CD4-positive, alpha-beta memory T cell (primary cell): ENCODE measurements around the gene PNPO. TPM values are rescaled to one million over a fixed set of nuclear protein-coding genes. Genes with fewer than 3 reads are reported as not detected.

ENCODE experiments used
- CTCF ChIA-PET: fragments of 350-600 bp; sonication (Branson Sonifier 250); formaldehyde crosslinking; loops from one replicate; lab custom pipeline; 2021; ENCODE audit warnings: inconsistent platforms; ENCODE audit not compliant: partially characterized antibody; lab: Charles Lee
- POLR2A ChIA-PET: fragments of 350-600 bp; sonication (Branson Sonifier 250); formaldehyde crosslinking; loops from one replicate; lab custom pipeline; 2021; ENCODE audit not compliant: partially characterized antibody; lab: Charles Lee
- DNase-seq, 5 donors: peaks; one replicate each; pipeline versions ENCODE4 v3.0.0 to v3.0.0-alpha.2; 2020 to 2022; ENCODE audit warnings: mixed read lengths in 1 of 5
- H3K27ac ChIP-seq: one replicate; pipeline ENCODE4 v1.7.0; 2013; ENCODE audit warnings: low read depth, low read length
- H3K27me3 ChIP-seq: 2 replicates; pipeline ENCODE4 v1.7.0; 2013; ENCODE audit warnings: mild to moderate bottlenecking, low read length, moderate library complexity; ENCODE audit not compliant: insufficient read depth
- H3K36me3 ChIP-seq: 2 replicates; pipeline ENCODE4 v1.7.0; 2013; ENCODE audit warnings: mild to moderate bottlenecking, low read length, moderate library complexity; ENCODE audit not compliant: insufficient read depth
- H3K4me1 ChIP-seq: 2 replicates; pipeline ENCODE4 v1.7.0; 2013; ENCODE audit warnings: mild to moderate bottlenecking, low read length, moderate library complexity; ENCODE audit not compliant: insufficient read depth
- H3K4me3 ChIP-seq, 2 donors: one replicate each; pipeline ENCODE4 v1.7.0; 2013; ENCODE audit warnings: low read length in 2 of 2, mild to moderate bottlenecking in 1 of 2
- H3K9me3 ChIP-seq, 2 donors: one replicate each; pipeline ENCODE4 v1.7.0; 2013; ENCODE audit warnings: low read length in 2 of 2, control low read depth in 1 of 2; ENCODE audit not compliant: control insufficient read depth in 1 of 2
- H3K27ac Mint-ChIP-seq, 7 donors: one replicate each; pipeline ENCODE4 v1.8.0; 2020 to 2021; ENCODE audit warnings: mixed read lengths in 7 of 7, mild to moderate bottlenecking in 6 of 7, inconsistent platforms in 3 of 7, moderate library complexity in 3 of 7
- H3K27me3 Mint-ChIP-seq, 2 donors: one replicate each; pipeline ENCODE4 v1.8.0; 2020 to 2021; ENCODE audit warnings: mixed read lengths in 2 of 2
- H3K36me3 Mint-ChIP-seq, 2 donors: one replicate each; pipeline ENCODE4 v1.8.0; 2020 to 2021; ENCODE audit warnings: mixed read lengths in 2 of 2, inconsistent platforms in 1 of 2, mild to moderate bottlenecking in 1 of 2
- H3K4me1 Mint-ChIP-seq, 4 donors: one replicate each; pipeline ENCODE4 v1.8.0; 2020 to 2021; ENCODE audit warnings: mixed read lengths in 4 of 4, mild to moderate bottlenecking in 1 of 4
- H3K4me3 Mint-ChIP-seq, 8 donors: one replicate each; pipeline ENCODE4 v1.8.0; 2020 to 2021; ENCODE audit warnings: mixed read lengths in 8 of 8, mild to moderate bottlenecking in 7 of 8, moderate library complexity in 6 of 8, inconsistent platforms in 3 of 8
- H3K9me3 Mint-ChIP-seq, 8 donors: one replicate each; pipeline ENCODE4 v1.8.0; 2020 to 2021; ENCODE audit warnings: mixed read lengths in 8 of 8, mild to moderate bottlenecking in 5 of 8, inconsistent platforms in 3 of 8, moderate library complexity in 1 of 8
- intact Hi-C: fragments of 100-400 bp; cut with micrococcal nuclease; formaldehyde crosslinking; loops from one replicate; pipeline ENCODE4 v1.15.1; 2023
- polyA plus RNA-seq, 2 donors: library from polyadenylated mRNA; unstranded; fragments of 300-500 nt; fragmentation: Illumina TruSeq; gene quantifications; one replicate each; pipeline ENCODE4 v1.2.3, GENCODE V29; 2021
- total RNA-seq, 2 experiments: library from RNA; stranded (reverse); gene quantifications; one replicate each; pipeline ENCODE4 v1.2.3, GENCODE V29; 2021

PNPO gene
- total and polyA plus RNA-seq, 4 experiments from 2014 or later: 12.1 to 23.4 (median 16.0) TPM

DNA sequence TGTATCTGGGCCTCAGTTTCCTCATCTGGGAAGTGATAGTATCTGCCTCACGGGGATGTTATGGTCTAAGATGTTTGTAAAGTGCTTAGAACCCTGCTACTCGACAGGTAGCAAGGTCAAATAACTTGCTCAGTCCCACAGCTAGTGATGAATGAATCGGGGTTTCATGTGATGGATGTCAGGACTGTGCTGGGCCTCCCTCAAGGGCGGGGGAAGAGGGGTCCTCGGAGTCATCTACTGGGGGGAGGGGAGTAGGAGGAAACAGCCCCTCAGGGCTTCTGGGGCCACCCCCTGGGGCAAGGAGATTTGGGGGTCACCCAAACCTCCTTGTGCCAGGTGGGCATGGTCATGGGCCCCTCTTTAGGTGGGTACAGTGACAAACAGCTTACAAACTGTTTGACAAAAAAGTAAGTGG, 732 bp downstream of the PNPO start:
- H3K27me3 Mint-ChIP-seq: no peaks in the 10 kb centered on the region
- H3K4me3 ChIP-seq: peak overlapping the region; percentile 82 to 85
- H3K4me1 ChIP-seq: peaks cover 33% of the 10 kb centered on the region

DNA sequence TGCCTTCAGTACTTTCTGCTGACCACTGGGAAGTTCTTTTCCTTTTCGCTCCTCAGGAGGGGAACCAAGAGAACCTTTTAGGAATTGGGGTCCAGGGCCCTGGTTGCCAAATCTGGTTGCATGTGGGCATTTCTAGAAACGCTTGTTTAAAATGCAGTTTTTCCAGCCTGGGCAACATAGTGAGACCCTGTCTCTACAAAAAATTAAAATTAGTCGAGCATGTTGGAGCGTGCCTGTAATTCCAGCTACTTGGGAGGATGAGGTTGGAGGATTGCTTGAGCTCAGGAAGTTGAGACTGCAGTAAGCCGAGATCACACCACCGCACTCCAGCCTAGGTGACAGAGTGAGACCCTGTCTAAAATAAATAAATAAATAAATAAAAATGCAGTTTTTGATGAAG, 1.2 kb downstream of the PNPO start:
- peaks cover 4% of the 10 kb centered on the region for H3K36me3 ChIP-seq
- no peaks in the 10 kb centered on the region for H3K27me3 ChIP-seq
- no peak for DNase-seq
- intact Hi-C loops: loop anchor here (5.0 to 10.0 kb wide), 2 partner anchors 142 to 890 kb away; partner anchors contain the start of gene CALCOCO2
- Mint-ChIP-seq H3K27ac (peak overlapping the region; percentile 29 to 96 (median 92)), H3K36me3 (peaks cover 12 to 20% of the 10 kb centered on the region in 2 donors), H3K9me3 (no peaks in the 10 kb centered on the region), H3K4me3 (peak overlapping the region; percentile 77 to 95 (median 88)), H3K4me1 (peaks cover 23 to 50% (median 35%) of the 10 kb centered on the region in 4 donors), H3K27me3 (no peaks in the 10 kb centered on the region)
- H3K27ac ChIP-seq: no peak overlapping the region
- ChIA-PET POLR2A (interaction anchor here (1.5 to 3.6 kb wide), 4 partner anchors 9 to 47 kb away, joined by 4 to 34 read pairs (median 18); partner anchors contain the start of genes CDK5RAP3 and SP2), CTCF (interaction anchor here (0.9 to 15.5 kb wide), 5 partner anchors 6 to 101 kb away, joined by 3 to 244 read pairs (median 4); partner anchors contain the start of gene CDK5RAP3)
- H3K9me3 ChIP-seq: no peaks in the 10 kb centered on the region
- H3K4me1 ChIP-seq: peaks cover 35% of the 10 kb centered on the region
- H3K4me3 ChIP-seq: no peak overlapping the region

More for the DNA sequence above, 732 bp downstream of the PNPO start:
- Mint-ChIP-seq H3K9me3 (no peaks in the 10 kb centered on the region), H3K27ac (peak overlapping the region; percentile 29 to 96 (median 92)), H3K36me3 (peaks cover 10 to 19% of the 10 kb centered on the region in 2 donors), H3K4me3 (peak overlapping the region; percentile 77 to 95 (median 88)), H3K4me1 (peaks cover 23 to 49% (median 34%) of the 10 kb centered on the region in 4 donors)
- peak in 1 of 5 donors; percentile 12 for DNase-seq
- intact Hi-C loops: loop anchor here (5.0 to 10.0 kb wide), 2 partner anchors 143 to 890 kb away; partner anchors contain the start of gene CALCOCO2
- Histone ChIP-seq H3K36me3 (peaks cover 4% of the 10 kb centered on the region), H3K27me3 (no peaks in the 10 kb centered on the region), H3K27ac (peak overlapping the region; percentile 76), H3K9me3 (no peaks in the 10 kb centered on the region)
- CTCF ChIA-PET: interaction anchor here (0.9 to 15.5 kb wide), 6 partner anchors 7 to 132 kb away, joined by 3 to 244 read pairs (median 4); partner anchors contain the start of gene CDK5RAP3
- POLR2A ChIA-PET: interaction anchor here (0.9 to 3.6 kb wide), 8 partner anchors 8 to 101 kb away, joined by 3 to 34 read pairs (median 4); partner anchors contain the start of genes CDK5RAP3, SCRN2 and SP2

GRCh38 chr17:47945080-47945479, 3.7 kb downstream of the PNPO start:
- no peak overlapping the region for H3K27ac ChIP-seq
- Mint-ChIP-seq H3K4me1 (peaks cover 34 to 61% (median 48%) of the 10 kb centered on the region in 4 donors), H3K36me3 (peaks cover 12 to 24% of the 10 kb centered on the region in 2 donors), H3K9me3 (no peaks in the 10 kb centered on the region), H3K27ac (peak overlapping the region in 5 of 7 donors; percentile 24 to 76 (median 67)), H3K4me3 (peak overlapping the region in 4 of 8 donors; percentile 35 to 63 (median 54)), H3K27me3 (no peaks in the 10 kb centered on the region)
- CTCF ChIA-PET: interaction anchor here (0.7 to 15.5 kb wide), 10 partner anchors 8 to 104 kb away, joined by 3 to 244 read pairs (median 4); partner anchors contain the start of genes CDK5RAP3, PNPO and SCRN2
- POLR2A ChIA-PET: no interaction called here
- no peak overlapping the region for H3K4me3 ChIP-seq
- no peaks in the 10 kb centered on the region for H3K9me3 ChIP-seq
- peaks cover 4% of the 10 kb centered on the region for H3K36me3 ChIP-seq
- H3K27me3 ChIP-seq: no peaks in the 10 kb centered on the region
- peaks cover 48% of the 10 kb centered on the region for H3K4me1 ChIP-seq
- intact Hi-C loops: loop anchor here (5.0 to 10.0 kb wide), 2 partner anchors 82 to 140 kb away; no protein-coding TSS in a partner anchor
- DNase-seq: no peak

GRCh38 chr17:47945529-47946508, 4.4 kb downstream of the PNPO start:
- Histone ChIP-seq H3K36me3 (peaks cover 4% of the 10 kb centered on the region), H3K27ac (no peak overlapping the region), H3K4me1 (peaks cover 51% of the 10 kb centered on the region), H3K27me3 (no peaks in the 10 kb centered on the region), H3K9me3 (no peaks in the 10 kb centered on the region), H3K4me3 (no peak overlapping the region)
- Mint-ChIP-seq H3K4me1 (peaks cover 34 to 59% (median 47%) of the 10 kb centered on the region in 4 donors), H3K27ac (peak overlapping the region in 4 of 7 donors; percentile 24 to 76 (median 44)), H3K4me3 (peak overlapping the region in 1 of 8 donors; percentile 52), H3K36me3 (peaks cover 12 to 24% of the 10 kb centered on the region in 2 donors), H3K27me3 (no peaks in the 10 kb centered on the region), H3K9me3 (no peaks in the 10 kb centered on the region)
- ChIA-PET POLR2A (no interaction called here), CTCF (interaction anchor here (0.7 to 15.5 kb wide), 20 partner anchors 9 to 777 kb away, joined by 3 to 244 read pairs (median 5); partner anchors contain the start of genes CDK5RAP3, PNPO, PRR15L and SCRN2)
- intact Hi-C loops: loop anchor here (5.0 to 10.0 kb wide), 2 partner anchors 81 to 139 kb away; no protein-coding TSS in a partner anchor
- DNase-seq: no peak

DNA sequence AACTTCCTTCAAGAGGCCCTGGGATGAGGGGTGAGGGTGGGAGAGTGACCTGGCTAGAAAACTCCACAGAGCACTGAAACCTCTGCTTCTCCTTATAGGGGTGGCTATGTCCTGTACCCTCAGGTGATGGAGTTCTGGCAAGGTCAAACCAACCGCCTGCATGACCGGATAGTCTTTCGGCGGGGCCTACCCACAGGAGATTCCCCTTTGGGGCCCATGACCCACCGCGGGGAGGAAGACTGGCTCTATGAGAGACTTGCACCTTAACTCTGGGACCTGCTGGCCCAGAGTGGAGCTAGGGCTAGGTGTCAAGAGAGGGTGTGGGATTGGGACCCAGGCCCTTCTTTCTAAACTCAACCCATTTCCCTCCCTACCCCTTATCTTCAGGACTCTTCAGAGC, 5.1 kb downstream of the PNPO start:
- no peak overlapping the region for H3K4me3 Mint-ChIP-seq
- DNase-seq: no peak
- Histone ChIP-seq H3K36me3 (peaks cover 4% of the 10 kb centered on the region), H3K4me3 (no peak overlapping the region), H3K9me3 (no peaks in the 10 kb centered on the region), H3K27ac (no peak overlapping the region), H3K4me1 (peaks cover 48% of the 10 kb centered on the region), H3K27me3 (no peaks in the 10 kb centered on the region)
- H3K27me3 Mint-ChIP-seq: no peaks in the 10 kb centered on the region
- peak overlapping the region in 1 of 7 donors; percentile 61 for H3K27ac Mint-ChIP-seq
- H3K4me1 Mint-ChIP-seq: peaks cover 30 to 52% (median 41%) of the 10 kb centered on the region in 4 donors
- CTCF ChIA-PET: interaction anchor here (0.7 to 15.5 kb wide), 26 partner anchors 9 to 778 kb away, joined by 3 to 244 read pairs (median 5); partner anchors contain the start of genes CDK5RAP3, PNPO, PRR15L and SCRN2
- intact Hi-C loops: loop anchor here (5.0 to 10.0 kb wide), 2 partner anchors 81 to 138 kb away; no protein-coding TSS in a partner anchor
- no peaks in the 10 kb centered on the region for H3K9me3 Mint-ChIP-seq
- POLR2A ChIA-PET: interaction anchor here (1.0 to 2.5 kb wide), 4 partner anchors 24 to 101 kb away, joined by 3 to 8 read pairs (median 4); partner anchors contain the start of genes CDK5RAP3, NFE2L1 and SP2
- H3K36me3 Mint-ChIP-seq: peaks cover 12 to 24% of the 10 kb centered on the region in 2 donors

GRCh38 chr17:47946929-47947397, 5.6 kb downstream of the PNPO start:
- H3K4me1 ChIP-seq: peaks cover 46% of the 10 kb centered on the region
- H3K36me3 ChIP-seq: peaks cover 4% of the 10 kb centered on the region
- Mint-ChIP-seq H3K36me3 (peaks cover 12 to 24% of the 10 kb centered on the region in 2 donors), H3K4me1 (peaks cover 29 to 49% (median 39%) of the 10 kb centered on the region in 4 donors), H3K4me3 (peak overlapping the region in 1 of 8 donors; percentile 39), H3K27ac (peak overlapping the region; percentile 3 to 79 (median 29)), H3K27me3 (no peaks in the 10 kb centered on the region), H3K9me3 (no peaks in the 10 kb centered on the region)
- peak; percentile 55 to 83 (median 60) for DNase-seq
- CTCF ChIA-PET: interaction anchor here (0.7 to 15.5 kb wide), 28 partner anchors 8 to 778 kb away, joined by 3 to 244 read pairs (median 5); partner anchors contain the start of genes CDK5RAP3, PNPO, PRR15L and SCRN2
- intact Hi-C loops: loop anchor here (1.0 to 10.0 kb wide), 3 partner anchors 80 to 138 kb away; no protein-coding TSS in a partner anchor
- no peaks in the 10 kb centered on the region for H3K9me3 ChIP-seq
- H3K27me3 ChIP-seq: no peaks in the 10 kb centered on the region
- H3K4me3 ChIP-seq: no peak overlapping the region
- POLR2A ChIA-PET: interaction anchor here (1.0 to 2.5 kb wide), 5 partner anchors 23 to 101 kb away, joined by 3 to 8 read pairs (median 3); partner anchors contain the start of genes CDK5RAP3, NFE2L1 and SP2
- no peak overlapping the region for H3K27ac ChIP-seq
